BE2C (cell line): ENCODE data around the gene MEIS2.

Experiments
- DNase-seq: peaks from one replicate; pipeline ENCODE4 v3.0.0-alpha.2; 2020
- H3K27me3 ChIP-seq: fragments of 250-450 bp; sonication (Bioruptor Pico); 2 replicates; pipeline ENCODE4 v1.5.1; 2020; ENCODE audit warnings: mild to moderate bottlenecking
- H3K36me3 ChIP-seq: fragments of 250-450 bp; sonication (Bioruptor Pico); 2 replicates; pipeline ENCODE4 v1.5.1; 2020; ENCODE audit warnings: mild to moderate bottlenecking
- H3K4me1 ChIP-seq: fragments of 250-450 bp; sonication (Bioruptor Pico); 2 replicates; pipeline ENCODE4 v1.5.1; 2020
- H3K4me3 ChIP-seq: 2 replicates; pipeline ENCODE4 v1.5.1; 2011; ENCODE audit warnings: low read depth, low read length
- H3K9me3 ChIP-seq: fragments of 250-450 bp; sonication (Bioruptor Pico); 2 replicates; pipeline ENCODE4 v1.5.1; 2020
- TF ChIP-seq, protein P1 (sequence below): IDR thresholded peaks from 2 replicates; pipeline ENCODE4 v1.5.1; 2012; ENCODE audit warnings: mild to moderate bottlenecking, low read depth, low read length

MEIS2 gene

DNA sequence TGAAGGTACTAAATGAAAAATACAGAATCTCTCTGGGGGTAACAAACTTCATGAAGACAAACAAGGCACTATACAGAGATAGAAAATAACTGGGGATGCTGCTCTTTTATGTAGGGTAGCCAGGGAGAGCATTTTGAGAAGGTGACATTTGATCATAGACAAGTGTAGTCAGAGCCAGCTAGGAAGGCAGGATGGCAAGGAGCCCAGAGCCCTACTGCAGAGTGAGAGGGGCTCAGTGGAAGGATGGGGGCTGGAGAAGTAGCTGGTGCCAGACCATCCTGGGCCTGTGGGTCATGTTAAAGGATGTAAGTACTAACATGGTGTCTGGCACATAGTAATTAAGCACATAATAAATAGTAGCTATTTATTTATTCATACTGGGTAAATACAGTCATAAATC lies 133.6 kb downstream of the MEIS2 start:
- no peaks in the 10 kb centered on the region for H3K27me3 ChIP-seq
- H3K4me1 ChIP-seq: peaks cover 5% of the 10 kb centered on the region; the same call in 1 of the 2 replicates
- TF ChIP-seq, protein P1, sequence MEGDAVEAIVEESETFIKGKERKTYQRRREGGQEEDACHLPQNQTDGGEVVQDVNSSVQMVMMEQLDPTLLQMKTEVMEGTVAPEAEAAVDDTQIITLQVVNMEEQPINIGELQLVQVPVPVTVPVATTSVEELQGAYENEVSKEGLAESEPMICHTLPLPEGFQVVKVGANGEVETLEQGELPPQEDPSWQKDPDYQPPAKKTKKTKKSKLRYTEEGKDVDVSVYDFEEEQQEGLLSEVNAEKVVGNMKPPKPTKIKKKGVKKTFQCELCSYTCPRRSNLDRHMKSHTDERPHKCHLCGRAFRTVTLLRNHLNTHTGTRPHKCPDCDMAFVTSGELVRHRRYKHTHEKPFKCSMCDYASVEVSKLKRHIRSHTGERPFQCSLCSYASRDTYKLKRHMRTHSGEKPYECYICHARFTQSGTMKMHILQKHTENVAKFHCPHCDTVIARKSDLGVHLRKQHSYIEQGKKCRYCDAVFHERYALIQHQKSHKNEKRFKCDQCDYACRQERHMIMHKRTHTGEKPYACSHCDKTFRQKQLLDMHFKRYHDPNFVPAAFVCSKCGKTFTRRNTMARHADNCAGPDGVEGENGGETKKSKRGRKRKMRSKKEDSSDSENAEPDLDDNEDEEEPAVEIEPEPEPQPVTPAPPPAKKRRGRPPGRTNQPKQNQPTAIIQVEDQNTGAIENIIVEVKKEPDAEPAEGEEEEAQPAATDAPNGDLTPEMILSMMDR: no peak
- DNase-seq: no peak
- H3K9me3 ChIP-seq: no peaks in the 10 kb centered on the region; the same call in 1 of the 2 replicates
- H3K36me3 ChIP-seq: peaks cover 17% of the 10 kb centered on the region
- no peak overlapping the region for H3K4me3 ChIP-seq

DNA sequence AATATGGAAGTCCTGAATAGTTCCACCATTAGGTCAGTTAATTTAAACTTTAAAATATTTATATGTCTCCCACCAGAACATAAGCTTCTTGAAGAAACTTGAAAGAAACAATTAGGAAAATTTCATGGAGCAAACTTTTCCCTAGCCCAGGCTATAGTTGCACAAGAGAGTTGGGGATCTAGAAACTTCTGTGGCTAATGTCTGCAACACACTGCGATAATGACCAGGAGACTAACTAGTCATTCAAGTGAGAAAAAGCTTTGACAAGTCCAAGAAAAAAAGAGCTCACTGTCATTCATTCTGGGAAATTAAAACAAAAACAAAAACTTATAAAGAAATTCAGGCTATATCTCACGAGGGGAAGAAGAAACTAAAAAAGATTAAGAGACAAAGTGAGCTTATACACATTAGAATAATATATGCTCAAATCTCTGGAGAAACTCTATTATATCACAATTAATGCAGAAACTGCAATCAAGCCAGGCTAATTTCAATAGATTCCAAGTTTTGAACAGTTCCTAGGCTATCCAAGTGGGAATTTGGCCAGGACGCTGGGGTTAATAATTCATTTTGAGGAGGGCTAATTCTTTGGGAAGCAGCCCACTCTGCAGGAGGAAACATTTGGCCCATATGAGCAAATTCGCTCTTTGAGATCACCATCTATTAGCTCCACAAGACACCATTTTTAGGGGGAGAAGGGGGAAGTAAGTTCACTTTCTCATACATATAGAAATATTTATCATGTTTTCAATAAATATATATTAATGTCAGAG lies 134.6 kb downstream of the MEIS2 start:
- Histone ChIP-seq H3K4me1 (peaks cover 5% of the 10 kb centered on the region), H3K27me3 (no peaks in the 10 kb centered on the region), H3K9me3 (no peaks in the 10 kb centered on the region; the same call in 1 of the 2 replicates), H3K36me3 (peaks cover 17% of the 10 kb centered on the region), H3K4me3 (no peak overlapping the region)
- TF ChIP-seq, protein P1: no peak
- no peak for DNase-seq

DNA sequence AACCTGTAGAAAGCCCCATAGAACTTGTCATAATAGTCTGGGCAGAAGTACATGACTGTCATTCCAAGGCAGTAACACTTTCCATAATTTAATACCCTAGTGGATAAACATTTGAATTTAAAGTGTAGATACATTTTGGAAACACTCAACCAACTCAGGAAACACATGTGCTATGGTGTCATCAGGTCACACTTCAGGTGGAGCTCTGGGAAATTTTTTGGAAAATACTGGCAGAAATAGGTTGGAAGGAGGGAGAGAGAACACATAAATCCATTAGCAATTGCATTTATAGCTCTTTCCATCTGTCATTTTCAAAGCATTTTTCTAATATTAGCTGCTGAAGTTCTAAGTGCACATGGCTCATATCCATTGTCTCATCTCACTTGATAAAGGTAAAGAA lies 135.7 kb downstream of the MEIS2 start:
- TF ChIP-seq, protein P1: no peak
- no peaks in the 10 kb centered on the region for H3K27me3 ChIP-seq
- no peak for DNase-seq
- peaks cover 17% of the 10 kb centered on the region for H3K36me3 ChIP-seq
- H3K4me1 ChIP-seq: peaks cover 5% of the 10 kb centered on the region
- H3K4me3 ChIP-seq: no peak overlapping the region
- no peaks in the 10 kb centered on the region; the same call in 1 of the 2 replicates for H3K9me3 ChIP-seq

DNA sequence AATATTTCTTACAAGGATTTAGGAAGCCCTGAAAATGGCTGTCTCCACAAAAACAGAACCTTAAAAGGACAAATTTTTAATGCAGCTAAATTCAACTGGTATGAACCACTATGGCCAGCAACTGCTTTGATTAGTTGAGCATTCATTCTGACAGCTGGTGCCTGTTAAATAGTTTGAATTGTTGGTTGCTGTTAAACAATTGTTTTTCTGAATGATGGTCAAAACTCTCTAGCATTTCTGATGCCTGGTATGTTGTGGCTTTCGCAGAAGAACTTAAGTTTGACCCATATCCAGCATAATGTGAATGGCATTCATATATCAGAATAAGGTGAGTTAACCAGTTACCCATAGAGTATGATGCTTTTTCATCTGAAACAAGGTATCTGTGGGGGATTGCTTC lies 138.4 kb downstream of the MEIS2 start:
- Histone ChIP-seq H3K4me1 (peaks cover 13% of the 10 kb centered on the region), H3K9me3 (no peaks in the 10 kb centered on the region), H3K4me3 (no peak overlapping the region), H3K27me3 (no peaks in the 10 kb centered on the region), H3K36me3 (peaks cover under 1% of the 10 kb centered on the region; the same call in 1 of the 2 replicates)
- DNase-seq: no peak
- TF ChIP-seq, protein P1: no peak

DNA sequence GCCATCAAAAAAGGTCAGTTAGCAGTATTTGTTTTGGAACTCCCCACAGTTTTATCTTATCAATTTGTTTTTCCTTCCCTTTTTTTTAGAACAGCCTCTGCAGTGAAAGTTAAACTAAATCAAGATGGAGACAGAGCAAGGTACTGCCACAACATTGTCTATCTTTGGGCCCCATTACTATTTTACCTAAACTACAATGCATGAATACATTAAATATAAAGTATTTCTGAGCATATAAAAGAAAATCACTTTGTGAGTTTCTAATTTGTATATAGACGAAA lies 139.5 kb downstream of the MEIS2 start:
- Histone ChIP-seq H3K27me3 (no peaks in the 10 kb centered on the region), H3K4me3 (no peak overlapping the region), H3K4me1 (peaks cover 8% of the 10 kb centered on the region), H3K36me3 (no peaks in the 10 kb centered on the region), H3K9me3 (no peaks in the 10 kb centered on the region)
- DNase-seq: no peak
- TF ChIP-seq, protein P1: no peak

DNA sequence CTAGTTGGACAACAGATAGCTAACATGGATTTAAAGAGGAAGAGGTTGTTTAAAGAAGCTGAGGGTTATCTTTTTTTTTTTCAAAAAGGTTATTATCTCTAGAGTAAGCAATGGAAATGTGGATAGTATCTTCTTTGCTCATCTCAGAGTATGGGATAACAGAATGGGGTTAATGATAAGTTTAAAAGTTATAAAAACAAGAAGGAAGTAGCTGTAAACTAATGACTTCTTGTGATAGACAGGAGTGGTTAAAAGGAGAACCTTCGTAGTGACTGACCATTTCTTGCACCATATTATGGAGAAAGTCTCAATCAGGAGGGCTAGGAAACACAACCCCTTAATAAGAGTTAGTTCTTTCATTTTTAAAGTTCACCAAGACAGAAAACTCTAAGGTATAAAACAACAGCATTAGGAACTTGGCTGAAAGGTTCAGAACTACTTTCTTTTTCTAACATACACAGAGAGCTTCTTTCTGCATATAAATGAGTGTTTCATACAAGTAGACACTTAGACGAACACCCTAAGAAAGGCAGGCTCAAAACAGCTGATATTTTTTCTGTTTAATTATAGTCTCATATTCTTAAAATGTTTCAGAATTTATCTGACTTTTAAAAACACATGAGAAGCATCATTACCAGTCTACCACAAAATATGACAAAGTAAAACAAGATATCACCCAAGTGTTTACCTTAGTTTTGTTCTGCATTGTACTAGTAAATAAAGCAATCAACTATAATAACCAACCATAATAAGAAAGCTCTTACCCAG lies 140.0 kb downstream of the MEIS2 start:
- no peak for DNase-seq
- Histone ChIP-seq H3K4me3 (no peak overlapping the region), H3K4me1 (peaks cover 8% of the 10 kb centered on the region), H3K27me3 (no peaks in the 10 kb centered on the region), H3K36me3 (no peaks in the 10 kb centered on the region), H3K9me3 (no peaks in the 10 kb centered on the region)
- TF ChIP-seq, protein P1: no peak
